H9 (cell line): ENCODE measurements around the gene PRAMEF12. TPM values are rescaled to one million over a fixed set of nuclear protein-coding genes. Genes with fewer than 3 reads are reported as not detected.
"Not testable (repeated sequence)": the region's sequence is repeated elsewhere in the genome, so short reads cannot be mapped to it uniquely, and the experiment has no call there.

Source experiments
- DNase-seq: peaks from one replicate; pipeline ENCODE4 v3.0.0-alpha.2; 2017
- H2AFZ ChIP-seq: one replicate; pipeline ENCODE4 v1.6.1; 2013; ENCODE audit warnings: mild to moderate bottlenecking, low read length, control low read depth, moderate library complexity
- H2AK5ac ChIP-seq: 2 replicates; pipeline ENCODE4 v1.6.1; 2013; ENCODE audit warnings: low read length, control low read depth, mixed read lengths; ENCODE audit not compliant: insufficient read length
- H2BK120ac ChIP-seq: one replicate; pipeline ENCODE4 v1.6.1; 2013; ENCODE audit warnings: low read depth, mild to moderate bottlenecking, low read length, control low read depth, inconsistent platforms; ENCODE audit not compliant: poor library complexity, severe bottlenecking
- H2BK12ac ChIP-seq: 2 replicates; pipeline ENCODE4 v1.6.1; 2013; ENCODE audit warnings: low read length, control low read depth, mixed read lengths, low read depth; ENCODE audit not compliant: insufficient read length
- H2BK15ac ChIP-seq: 2 replicates; pipeline ENCODE4 v1.6.1; 2013; ENCODE audit warnings: low read depth, low read length, control low read depth
- H2BK20ac ChIP-seq: one replicate; pipeline ENCODE4 v1.6.1; 2013; ENCODE audit warnings: low read depth, mild to moderate bottlenecking, low read length, control low read depth, inconsistent platforms; ENCODE audit not compliant: poor library complexity, severe bottlenecking
- H2BK5ac ChIP-seq: 2 replicates; pipeline ENCODE4 v1.6.1; 2013; ENCODE audit warnings: low read length, control low read depth, mixed read lengths; ENCODE audit not compliant: insufficient read length
- H3K14ac ChIP-seq: 2 replicates; pipeline ENCODE4 v1.6.1; 2013; ENCODE audit warnings: low read length, control low read depth; ENCODE audit not compliant: insufficient read depth
- H3K18ac ChIP-seq: 2 replicates; pipeline ENCODE4 v1.6.1; 2013; ENCODE audit warnings: low read depth, mild to moderate bottlenecking, mixed read lengths, low read length, control low read depth; ENCODE audit not compliant: insufficient read length
- H3K23ac ChIP-seq: 2 replicates; pipeline ENCODE4 v1.6.1; 2013; ENCODE audit warnings: low read length, control low read depth, mixed read lengths, low read depth; ENCODE audit not compliant: insufficient read length
- H3K23me2 ChIP-seq: 2 replicates; pipeline ENCODE4 v1.6.1; 2013; ENCODE audit warnings: low read depth, mild to moderate bottlenecking, mixed read lengths, low read length, control low read depth; ENCODE audit not compliant: insufficient read length, poor library complexity, severe bottlenecking
- H3K27ac ChIP-seq: 2 replicates; pipeline ENCODE4 v1.5.1; 2013; ENCODE audit warnings: low read length, control low read depth, mixed read lengths, low read depth; ENCODE audit not compliant: insufficient read length
- H3K27me3 ChIP-seq: 2 replicates; pipeline ENCODE4 v1.6.1; 2013; ENCODE audit warnings: low read length, control low read depth, inconsistent platforms; ENCODE audit not compliant: insufficient read depth
- H3K4ac ChIP-seq: 2 replicates; pipeline ENCODE4 v1.6.1; 2013; ENCODE audit warnings: low read depth, mild to moderate bottlenecking, control low read depth, inconsistent platforms, low read length, moderate library complexity
- H3K4me1 ChIP-seq: 2 replicates; pipeline ENCODE4 v1.6.1; 2013; ENCODE audit warnings: low read length, control low read depth, inconsistent platforms; ENCODE audit not compliant: insufficient read depth
- H3K4me2 ChIP-seq: 2 replicates; pipeline ENCODE4 v1.6.1; 2013; ENCODE audit warnings: low read length, control low read depth, mixed read lengths; ENCODE audit not compliant: insufficient read length, insufficient read depth
- H3K56ac ChIP-seq: 2 replicates; pipeline ENCODE4 v1.6.1; 2013; ENCODE audit warnings: low read depth, mild to moderate bottlenecking, mixed read lengths, low read length, control low read depth; ENCODE audit not compliant: insufficient read length
- H3K79me1 ChIP-seq: 2 replicates; pipeline ENCODE4 v1.6.1; 2013; ENCODE audit warnings: low read depth, mild to moderate bottlenecking, moderate library complexity, low read length, control low read depth, inconsistent platforms; ENCODE audit not compliant: insufficient read depth, poor library complexity, severe bottlenecking
- H3K79me2 ChIP-seq: 2 replicates; pipeline ENCODE4 v1.6.1; 2013; ENCODE audit warnings: low read length, control low read depth, inconsistent platforms; ENCODE audit not compliant: insufficient read depth
- H3K9ac ChIP-seq: 2 replicates; pipeline ENCODE4 v1.6.1; 2013; ENCODE audit warnings: low read length, control low read depth, mixed read lengths; ENCODE audit not compliant: insufficient read length; ENCODE audit errors: extremely low read depth
- H3K9me3 ChIP-seq: one replicate; pipeline ENCODE4 v1.6.1; 2013; ENCODE audit warnings: low read depth, low read length, inconsistent platforms; ENCODE audit not compliant: control insufficient read depth
- H3T11ph ChIP-seq: one replicate; pipeline ENCODE4 v1.6.1; 2013; ENCODE audit warnings: mild to moderate bottlenecking, low read length, control low read depth, inconsistent platforms
- H4K20me1 ChIP-seq: one replicate; pipeline ENCODE4 v1.6.1; 2013; ENCODE audit not compliant: control insufficient read depth, insufficient read length, insufficient read depth
- H4K5ac ChIP-seq: 2 replicates; pipeline ENCODE4 v1.6.1; 2013; ENCODE audit warnings: low read depth, mild to moderate bottlenecking, mixed read lengths, low read length, control low read depth; ENCODE audit not compliant: insufficient read length
- H4K8ac ChIP-seq: replicated peaks from 2 replicates; pipeline ENCODE4 v1.6.1; 2013; ENCODE audit warnings: low read length, control low read depth, mixed read lengths, low read depth; ENCODE audit not compliant: insufficient read length
- H4K91ac ChIP-seq: 2 replicates; pipeline ENCODE4 v1.6.1; 2013; ENCODE audit warnings: low read depth, mild to moderate bottlenecking, moderate library complexity, mixed read lengths, low read length, control low read depth; ENCODE audit not compliant: insufficient read length
- H3K27ac Mint-ChIP-seq, 3 experiments: 2 replicates in 2 of 3; 3 replicates in 1 of 3; pipeline ENCODE4 v1.8.0; 2020 to 2021; ENCODE audit warnings: mixed read lengths in 3 of 3, mild to moderate bottlenecking in 1 of 3, moderate library complexity in 1 of 3
- H3K27me3 Mint-ChIP-seq: 2 replicates; pipeline ENCODE4 v1.8.0; 2021; ENCODE audit warnings: low read depth, mild to moderate bottlenecking, moderate library complexity, mixed read lengths
- H3K36me3 Mint-ChIP-seq, 3 experiments: 2 replicates in 2 of 3; 3 replicates in 1 of 3; pipeline ENCODE4 v1.8.0; 2020 to 2021; ENCODE audit warnings: low read depth in 3 of 3, mixed read lengths in 3 of 3; ENCODE audit not compliant: insufficient read depth in 1 of 3
- H3K4me1 Mint-ChIP-seq, 2 experiments: 2 replicates each; pipeline ENCODE4 v1.8.0; 2020; ENCODE audit warnings: mixed read lengths in 2 of 2
- H3K4me3 Mint-ChIP-seq, 2 experiments: 2 replicates in 1 of 2; 3 replicates in 1 of 2; pipeline ENCODE4 v1.8.0; 2020 to 2021; ENCODE audit warnings: mild to moderate bottlenecking in 2 of 2, mixed read lengths in 2 of 2, moderate library complexity in 1 of 2
- H3K9me3 Mint-ChIP-seq, 2 experiments: 2 replicates in 1 of 2; 3 replicates in 1 of 2; pipeline ENCODE4 v1.8.0; 2020; ENCODE audit warnings: mild to moderate bottlenecking in 2 of 2, mixed read lengths in 2 of 2, moderate library complexity in 1 of 2
- WGBS: extraction: QIAGEN DNeasy Blood & Tissue Kit; methylation state at CpG from one replicate; pipeline ENCODE4 v1.1.7; 2013; ENCODE audit warnings: missing lambda C conversion rate, low lambda C conversion rate, mixed read lengths; ENCODE audit not compliant: insufficient read length; ENCODE audit errors: extremely low coverage; 5-methylcytosine and 5-hydroxymethylcytosine counted together
- total RNA-seq: library from RNA; stranded (reverse); gene quantifications from 2 replicates; pipeline ENCODE4 v1.2.1, GENCODE V29; 2021
- TF ChIP-seq, protein P1 (sequence below): fragments of 200-600 bp; sonication (generic); conservative IDR thresholded peaks from 3 replicates; pipeline ENCODE4 v1.8.0; 2021; ENCODE audit warnings: antibody characterized with exemption, mild to moderate bottlenecking

The PRAMEF12 gene
- total RNA-seq, 1 experiment from 2014 or later = not detected

- no CpG with 5 or more reads among the region's 1 CpG for WGBS
- DNase-seq = no peak
- H3K79me2 ChIP-seq = no peaks in the 10 kb centered on the region
- no peak overlapping the region for H3K27ac ChIP-seq
- Mint-ChIP-seq H3K9me3 (peaks cover 15 to 34% of the 10 kb centered on the region in 2 experiments), H3K36me3 (peaks cover 0 to 7% (median 3%) of the 10 kb centered on the region in 3 experiments; a peak in 5 of 7 replicates), H3K4me1 (peaks cover 6% of the 10 kb centered on the region in 2 experiments; a peak in 3 of 4 replicates), H3K27ac (no peak overlapping the region), H3K27me3 (peaks cover 5% of the 10 kb centered on the region), H3K4me3 (no peak overlapping the region)
- no peak overlapping the region for H3K4ac ChIP-seq
- H2BK120ac ChIP-seq = no peak overlapping the region
- H3K14ac ChIP-seq = no peak overlapping the region
- H3K4me1 ChIP-seq = 0 out of 2 replicates have a peak, but pooled peaks cover 3% of the 10 kb centered on the region
- H3K9ac ChIP-seq = no peak overlapping the region
- no peak overlapping the region for H3T11ph ChIP-seq
- no peaks in the 10 kb centered on the region for H3K27me3 ChIP-seq
- H3K79me1 ChIP-seq = no peaks in the 10 kb centered on the region
- no peak overlapping the region for H2AFZ ChIP-seq
- no peak overlapping the region for H4K91ac ChIP-seq
- H3K23me2 ChIP-seq = no peaks in the 10 kb centered on the region
- H4K8ac ChIP-seq = no peak overlapping the region
- no peak overlapping the region for H3K56ac ChIP-seq
- H2BK12ac ChIP-seq = no peak overlapping the region
- TF ChIP-seq, protein P1, sequence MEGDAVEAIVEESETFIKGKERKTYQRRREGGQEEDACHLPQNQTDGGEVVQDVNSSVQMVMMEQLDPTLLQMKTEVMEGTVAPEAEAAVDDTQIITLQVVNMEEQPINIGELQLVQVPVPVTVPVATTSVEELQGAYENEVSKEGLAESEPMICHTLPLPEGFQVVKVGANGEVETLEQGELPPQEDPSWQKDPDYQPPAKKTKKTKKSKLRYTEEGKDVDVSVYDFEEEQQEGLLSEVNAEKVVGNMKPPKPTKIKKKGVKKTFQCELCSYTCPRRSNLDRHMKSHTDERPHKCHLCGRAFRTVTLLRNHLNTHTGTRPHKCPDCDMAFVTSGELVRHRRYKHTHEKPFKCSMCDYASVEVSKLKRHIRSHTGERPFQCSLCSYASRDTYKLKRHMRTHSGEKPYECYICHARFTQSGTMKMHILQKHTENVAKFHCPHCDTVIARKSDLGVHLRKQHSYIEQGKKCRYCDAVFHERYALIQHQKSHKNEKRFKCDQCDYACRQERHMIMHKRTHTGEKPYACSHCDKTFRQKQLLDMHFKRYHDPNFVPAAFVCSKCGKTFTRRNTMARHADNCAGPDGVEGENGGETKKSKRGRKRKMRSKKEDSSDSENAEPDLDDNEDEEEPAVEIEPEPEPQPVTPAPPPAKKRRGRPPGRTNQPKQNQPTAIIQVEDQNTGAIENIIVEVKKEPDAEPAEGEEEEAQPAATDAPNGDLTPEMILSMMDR = no peak
- H2AK5ac ChIP-seq = no peak overlapping the region
- H4K5ac ChIP-seq = no peak overlapping the region
- H3K23ac ChIP-seq = no peak overlapping the region
- no peak overlapping the region for H2BK20ac ChIP-seq
- no peak overlapping the region for H3K18ac ChIP-seq
- H2BK5ac ChIP-seq = no peak overlapping the region
- H2BK15ac ChIP-seq = no peak overlapping the region
- H4K20me1 ChIP-seq = no peaks in the 10 kb centered on the region
- no peak overlapping the region for H3K4me2 ChIP-seq
- no peaks in the 10 kb centered on the region for H3K9me3 ChIP-seq
These were observed 43.4 kb upstream of the PRAMEF12 start for GRCh38 chr1:12730156-12730555.

GRCh38 chr1:12731084-12731483 is 42.5 kb upstream of the PRAMEF12 start:
- H3K27me3 Mint-ChIP-seq, H3K4me1 ChIP-seq, H4K8ac ChIP-seq, H3K4me2 ChIP-seq, H3K27me3 ChIP-seq, H4K91ac ChIP-seq, H2BK120ac ChIP-seq, H3K27ac ChIP-seq, H3K4ac ChIP-seq, H3K9me3 ChIP-seq, H4K5ac ChIP-seq, H2BK5ac ChIP-seq, H2BK12ac ChIP-seq, H3K27ac Mint-ChIP-seq, H3K36me3 Mint-ChIP-seq, H3K4me3 Mint-ChIP-seq, H2AK5ac ChIP-seq, H2AFZ ChIP-seq, H3K23me2 ChIP-seq, H3K9ac ChIP-seq, H3K18ac ChIP-seq, H3K79me2 ChIP-seq, H3K23ac ChIP-seq, H3K4me1 Mint-ChIP-seq, H3K14ac ChIP-seq, H3K56ac ChIP-seq, H4K20me1 ChIP-seq, H2BK15ac ChIP-seq, H3T11ph ChIP-seq, H3K79me1 ChIP-seq, H2BK20ac ChIP-seq, DNase-seq: not testable (repeated sequence)
- peaks cover 15 to 34% of the 10 kb centered on the region in 2 experiments for H3K9me3 Mint-ChIP-seq
- no CpG with 5 or more reads among the region's 2 CpGs for WGBS
